Neuronal stem cell (in vitro differentiated cells): ENCODE data around the gene ZXDC.

Experiments
- DNase-seq: peaks from one replicate; pipeline ENCODE4 v3.0.0-alpha.2; 2013; ENCODE audit warnings: low spot score
- H2AFZ ChIP-seq: one replicate; pipeline ENCODE4 v1.6.1; 2013; ENCODE audit warnings: mild to moderate bottlenecking, low read length, inconsistent platforms
- H2AK5ac ChIP-seq: 2 replicates; pipeline ENCODE4 v1.6.1; 2013; ENCODE audit warnings: low read depth, mild to moderate bottlenecking, inconsistent platforms, low read length, moderate library complexity, mixed read lengths
- H2BK120ac ChIP-seq: 2 replicates; pipeline ENCODE4 v1.6.1; 2013; ENCODE audit warnings: low read depth, mild to moderate bottlenecking, inconsistent platforms, low read length, moderate library complexity, mixed read lengths
- H2BK12ac ChIP-seq: one replicate; pipeline ENCODE4 v1.6.1; 2013; ENCODE audit warnings: low read length, inconsistent platforms
- H2BK15ac ChIP-seq: 2 replicates; pipeline ENCODE4 v1.6.1; 2013; ENCODE audit warnings: mild to moderate bottlenecking, low read length, inconsistent platforms, mixed read lengths
- H2BK5ac ChIP-seq: one replicate; pipeline ENCODE4 v1.6.1; 2013; ENCODE audit warnings: inconsistent platforms, mild to moderate bottlenecking, low read length, moderate library complexity
- H3K14ac ChIP-seq: one replicate; pipeline ENCODE4 v1.6.1; 2013; ENCODE audit warnings: low read length, inconsistent platforms
- H3K18ac ChIP-seq: 2 replicates; pipeline ENCODE4 v1.6.1; 2013; ENCODE audit warnings: low read length, inconsistent platforms
- H3K23ac ChIP-seq: 2 replicates; pipeline ENCODE4 v1.6.1; 2013; ENCODE audit warnings: low read depth, mild to moderate bottlenecking, mixed read lengths, low read length, inconsistent platforms; ENCODE audit not compliant: poor library complexity
- H3K27ac ChIP-seq: replicated peaks from 3 replicates; pipeline ENCODE4 v1.5.1; 2013; ENCODE audit warnings: low read length, inconsistent platforms
- H3K27me3 ChIP-seq, 3 experiments: 2 replicates each; pipeline ENCODE4 v1.6.1; 2013; ENCODE audit warnings: low read length in 3 of 3, mild to moderate bottlenecking in 2 of 3, inconsistent platforms in 1 of 3, low read depth in 1 of 3, mixed read lengths in 1 of 3, moderate library complexity in 1 of 3; ENCODE audit not compliant: control insufficient read depth in 3 of 3, insufficient read depth in 3 of 3
- H3K36me3 ChIP-seq, 2 donors: replicated peaks in 1 of 2; 2 replicates each; pipeline ENCODE4 v1.6.1; 2013; ENCODE audit warnings: low read length in 2 of 2; ENCODE audit not compliant: control insufficient read depth in 2 of 2, insufficient read depth in 2 of 2
- H3K4ac ChIP-seq: 2 replicates; pipeline ENCODE4 v1.6.1; 2013; ENCODE audit warnings: inconsistent platforms, mild to moderate bottlenecking, low read length, moderate library complexity
- H3K4me1 ChIP-seq, 2 donors: 1 replicate in 1 of 2; 2 replicates in 1 of 2; pipeline ENCODE4 v1.6.1; 2013; ENCODE audit warnings: low read length in 2 of 2, low read depth in 1 of 2; ENCODE audit not compliant: control insufficient read depth in 2 of 2, insufficient read depth in 1 of 2
- H3K4me2 ChIP-seq: one replicate; pipeline ENCODE4 v1.6.1; 2013; ENCODE audit warnings: mild to moderate bottlenecking, low read length, inconsistent platforms; ENCODE audit not compliant: insufficient read depth, poor library complexity, severe bottlenecking
- H3K4me3 ChIP-seq, 2 donors: 2 replicates each; pipeline ENCODE4 v1.5.1; 2013; ENCODE audit warnings: low read length in 2 of 2, mild to moderate bottlenecking in 2 of 2, inconsistent platforms in 1 of 2, moderate library complexity in 1 of 2
- H3K79me1 ChIP-seq: one replicate; pipeline ENCODE4 v1.6.1; 2013; ENCODE audit warnings: low read depth, mild to moderate bottlenecking, inconsistent platforms, low read length, moderate library complexity
- H3K9ac ChIP-seq: one replicate; pipeline ENCODE4 v1.6.1; 2013; ENCODE audit warnings: mild to moderate bottlenecking, low read depth, low read length, inconsistent platforms; ENCODE audit not compliant: poor library complexity
- H3K9me3 ChIP-seq, 2 donors: replicated peaks in 1 of 2; 2 replicates each; pipeline versions ENCODE3 to v1.6.1; 2013; ENCODE audit warnings: low read length in 2 of 2, mild to moderate bottlenecking in 2 of 2, inconsistent platforms in 1 of 2, low read depth in 1 of 2, mixed read lengths in 1 of 2, moderate library complexity in 1 of 2; ENCODE audit not compliant: control insufficient read depth in 2 of 2, insufficient read depth in 1 of 2
- H4K8ac ChIP-seq: one replicate; pipeline ENCODE4 v1.6.1; 2013; ENCODE audit warnings: low read depth, mild to moderate bottlenecking, inconsistent platforms, low read length, moderate library complexity
- H4K91ac ChIP-seq: one replicate; pipeline ENCODE4 v1.6.1; 2013; ENCODE audit warnings: low read length, low read depth, mild to moderate bottlenecking, inconsistent platforms; ENCODE audit not compliant: poor library complexity
- WGBS, 2 donors: extraction: QIAGEN DNeasy Blood & Tissue Kit; methylation state at CpG; one replicate each; pipeline ENCODE4 v1.1.7; 2013; ENCODE audit warnings: missing lambda C conversion rate in 2 of 2, mixed read lengths in 1 of 2; ENCODE audit not compliant: insufficient read length in 2 of 2, insufficient replicate concordance in 1 of 2; ENCODE audit errors: extremely low coverage in 2 of 2; 5-methylcytosine and 5-hydroxymethylcytosine counted together

Gene ZXDC

GRCh38 chr3:126456766-126457388 is 18.8 kb downstream of the ZXDC start:
- Histone ChIP-seq H2AK5ac (no peak overlapping the region), H3K27me3 (no peaks in the 10 kb centered on the region), H3K9me3 (no peaks in the 10 kb centered on the region), H2AFZ (no peak overlapping the region), H3K4ac (no peak overlapping the region), H2BK15ac (no peak overlapping the region), H4K91ac (no peak overlapping the region), H3K4me1 (peaks cover 0 to 16% of the 10 kb centered on the region in 2 donors), H4K8ac (no peak overlapping the region), H2BK120ac (no peak overlapping the region), H3K23ac (no peak overlapping the region), H3K36me3 (peaks cover 47 to 84% of the 10 kb centered on the region in 2 donors), H3K27ac (no peak overlapping the region), H3K9ac (no peak overlapping the region), H3K14ac (no peak overlapping the region), H3K4me3 (no peak overlapping the region), H2BK12ac (no peak overlapping the region), H3K18ac (no peak overlapping the region), H2BK5ac (no peak overlapping the region), H3K4me2 (no peak overlapping the region), H3K79me1 (peaks cover 9% of the 10 kb centered on the region)
- DNase-seq, result no peak
- WGBS, 2 donors, result no CpG with 5 or more reads among the region's 12 CpGs

- no CpG with 5 or more reads among the region's 4 CpGs for WGBS, 2 donors
These were observed 19.5 kb downstream of the ZXDC start for GRCh38 chr3:126456211-126456610.

DNA sequence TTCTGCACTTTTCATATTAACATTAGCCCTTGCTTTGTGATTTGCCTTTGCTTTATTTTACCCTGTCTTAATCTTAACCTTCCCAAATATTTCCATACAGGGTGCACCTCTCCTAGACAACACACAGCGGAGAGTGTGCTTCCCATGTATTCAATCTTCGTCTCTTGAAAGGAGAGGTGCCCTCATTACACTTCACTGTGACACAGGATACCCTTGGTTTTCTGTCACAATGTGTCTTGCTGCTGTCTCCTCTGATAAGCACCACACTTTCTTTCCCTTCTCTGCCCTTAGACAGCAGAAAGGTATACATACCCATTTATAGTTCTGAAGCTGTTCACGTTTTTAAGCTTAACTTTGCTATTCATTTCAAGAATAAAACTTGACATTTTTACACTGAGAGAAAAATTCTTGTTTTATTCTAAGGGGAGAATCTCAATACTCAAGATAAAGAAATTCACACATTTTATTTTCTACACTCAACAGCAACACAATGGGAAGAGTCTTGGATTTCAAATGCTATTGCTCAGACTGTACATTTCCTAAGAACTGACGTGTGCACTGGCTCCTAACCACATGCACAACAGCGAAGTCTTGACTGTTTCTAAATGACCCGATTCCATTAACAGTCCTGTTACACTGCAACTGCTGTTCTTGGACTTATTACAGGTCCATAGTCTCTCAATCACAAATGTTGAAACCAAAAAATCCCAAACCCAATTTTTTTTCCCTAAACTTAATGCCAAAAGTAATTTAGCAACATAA is 21.1 kb downstream of the ZXDC start:
- Histone ChIP-seq H3K4me3 (no peak overlapping the region), H3K27ac (no peak overlapping the region), H3K4me1 (peaks cover 0 to 16% of the 10 kb centered on the region in 2 donors), H3K4me2 (no peak overlapping the region), H3K27me3 (no peaks in the 10 kb centered on the region), H2AK5ac (no peak overlapping the region), H2BK15ac (no peak overlapping the region), H3K36me3 (peaks cover 30 to 84% of the 10 kb centered on the region in 2 donors), H3K18ac (no peak overlapping the region), H3K9ac (no peak overlapping the region), H3K9me3 (no peaks in the 10 kb centered on the region), H2BK120ac (no peak overlapping the region), H3K79me1 (peaks cover 4% of the 10 kb centered on the region), H4K91ac (no peak overlapping the region), H3K14ac (no peak overlapping the region), H2AFZ (no peak overlapping the region), H2BK12ac (no peak overlapping the region), H3K23ac (no peak overlapping the region), H4K8ac (no peak overlapping the region), H2BK5ac (no peak overlapping the region), H3K4ac (no peak overlapping the region)
- WGBS, 2 donors, result no CpG with 5 or more reads among the region's 6 CpGs
- DNase-seq, result no peak

More at GRCh38 chr3:126456211-126456610, 19.5 kb downstream of the ZXDC start:
- Histone ChIP-seq H3K14ac (no peak overlapping the region), H2AFZ (no peak overlapping the region), H2BK15ac (no peak overlapping the region), H3K9ac (no peak overlapping the region), H3K4me3 (no peak overlapping the region), H4K8ac (no peak overlapping the region), H3K79me1 (peaks cover 4% of the 10 kb centered on the region), H2BK12ac (no peak overlapping the region), H3K27ac (no peak overlapping the region), H3K23ac (no peak overlapping the region), H3K27me3 (no peaks in the 10 kb centered on the region), H3K4me1 (peaks cover 0 to 16% of the 10 kb centered on the region in 2 donors), H3K18ac (no peak overlapping the region), H3K36me3 (peaks cover 42 to 84% of the 10 kb centered on the region in 2 donors), H3K4me2 (no peak overlapping the region), H2AK5ac (no peak overlapping the region), H3K4ac (no peak overlapping the region), H4K91ac (no peak overlapping the region), H3K9me3 (no peaks in the 10 kb centered on the region), H2BK120ac (no peak overlapping the region), H2BK5ac (no peak overlapping the region)
- DNase-seq, result no peak

DNA sequence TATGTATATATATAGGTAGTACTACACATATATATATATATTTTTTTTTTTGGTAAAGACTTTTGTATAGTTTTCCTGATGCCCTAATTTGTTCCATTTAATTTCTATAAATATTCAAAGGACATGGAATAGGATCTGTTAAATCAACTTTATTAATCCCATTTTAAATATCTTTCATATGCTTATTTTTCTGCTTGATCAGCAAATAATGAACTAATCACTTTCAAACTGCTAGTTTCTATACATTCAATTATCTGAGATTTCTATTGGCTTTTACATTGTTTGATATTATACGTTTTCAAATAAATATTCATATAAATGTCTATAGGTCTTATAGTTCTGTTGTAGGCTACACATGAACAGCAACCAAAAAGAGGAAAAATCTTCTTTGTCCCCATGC is 21.7 kb downstream of the ZXDC start:
- no peak overlapping the region for H3K4ac ChIP-seq
- peaks cover 0 to 16% of the 10 kb centered on the region in 2 donors for H3K4me1 ChIP-seq
- H2BK12ac ChIP-seq, result no peak overlapping the region
- H3K4me3 ChIP-seq, result no peak overlapping the region
- no peak overlapping the region for H2AK5ac ChIP-seq
- no peak for DNase-seq
- WGBS, 2 donors, result no CpG with 5 or more reads among the region's 1 CpG
- no peak overlapping the region for H2BK5ac ChIP-seq
- H3K23ac ChIP-seq, result no peak overlapping the region
- H3K9ac ChIP-seq, result no peak overlapping the region
- H3K18ac ChIP-seq, result no peak overlapping the region
- no peak overlapping the region for H4K91ac ChIP-seq
- H2BK120ac ChIP-seq, result no peak overlapping the region
- no peaks in the 10 kb centered on the region for H3K9me3 ChIP-seq
- peaks cover 4% of the 10 kb centered on the region for H3K79me1 ChIP-seq
- no peak overlapping the region for H4K8ac ChIP-seq
- no peak overlapping the region for H2BK15ac ChIP-seq
- no peak overlapping the region for H2AFZ ChIP-seq
- H3K36me3 ChIP-seq, result peaks cover 25 to 84% of the 10 kb centered on the region in 2 donors
- H3K27ac ChIP-seq, result no peak overlapping the region
- H3K14ac ChIP-seq, result no peak overlapping the region
- no peak overlapping the region for H3K4me2 ChIP-seq
- H3K27me3 ChIP-seq, result no peaks in the 10 kb centered on the region
